Psoas muscle (tissue), 8 donors: ENCODE results near the gene TLE4. TPM values are rescaled to one million over a fixed set of nuclear protein-coding genes. Genes with fewer than 3 reads are reported as not detected.

Experiments
- ATAC-seq, 4 donors: fragments of 200-7000 bp; cut with Tn5 transposase; one replicate each; pipeline ENCODE4 v1.9.1; 2020; ENCODE audit warnings: moderate library complexity in 3 of 4, mild to moderate bottlenecking in 2 of 4
- DNase-seq, 2 donors: peaks; one replicate each; pipeline ENCODE4 v3.0.0-alpha.2; 2020
- H3K27ac ChIP-seq: fragments of 200-600 bp; one replicate; pipeline ENCODE4 v1.8.0; 2022
- H3K27me3 ChIP-seq, 3 donors: fragments of 200-600 bp in 1 of 3; one replicate each; pipeline versions ENCODE4 v1.6.1 to v1.8.0; 2013 to 2022; ENCODE audit warnings: low read length in 2 of 3, mild to moderate bottlenecking in 2 of 3, moderate library complexity in 1 of 3; ENCODE audit not compliant: insufficient read depth in 3 of 3
- H3K36me3 ChIP-seq, 2 donors: fragments of 200-600 bp in 1 of 2; one replicate each; pipeline versions ENCODE4 v1.6.1 to v1.8.0; 2013 to 2022; ENCODE audit warnings: low read depth in 1 of 2, mild to moderate bottlenecking in 1 of 2, moderate library complexity in 1 of 2; ENCODE audit not compliant: insufficient read depth in 1 of 2
- H3K4me1 ChIP-seq: fragments of 200-600 bp; one replicate; pipeline ENCODE4 v1.8.0; 2022
- H3K4me3 ChIP-seq: fragments of 200-600 bp; one replicate; pipeline ENCODE4 v1.8.0; 2022; ENCODE audit warnings: mild to moderate bottlenecking
- H3K9me3 ChIP-seq: fragments of 200-600 bp; one replicate; pipeline ENCODE4 v1.8.0; 2022
- CTCF ChIP-seq: fragments of 200-600 bp; IDR thresholded peaks from one replicate; pipeline ENCODE4 v1.8.0; 2022; ENCODE audit warnings: antibody characterized with exemption
- WGBS, 3 donors: extraction: QIAGEN DNeasy Blood & Tissue Kit; methylation state at CpG; one replicate each; pipeline versions ENCODE4 v1.1.6 to v1.1.7; 2013; 5-methylcytosine and 5-hydroxymethylcytosine counted together
- intact Hi-C, 2 donors: fragments of 100-400 bp; cut with DNase I; formaldehyde crosslinking; loops; one replicate each; pipeline versions ENCODE4 v1.11.0 to v1.14.2; 2022
- polyA plus RNA-seq, 3 donors: library from polyadenylated mRNA; stranded (reverse); fragments of 200-250 nt; gene quantifications; one replicate each; pipeline ENCODE4 v1.2.3, GENCODE V29; 2013
- total RNA-seq, 4 donors: library from RNA; stranded (reverse); fragmentation: NEBNext Ultra II Directional in 2 of 4; extraction: Animal tissue kit (Norgen Biotek cat#: 25700) in 2 of 4; gene quantifications; one replicate each; pipeline versions ENCODE4 v1.2.1 to v1.2.4, GENCODE V29; 2021 to 2023
- donor health status: healthy with polysubstance abuse.
- donor health status: DM: no; HTN: no; CAD: no; lungs with moderate emphysema.
- donor health status: Bipolar disorder and iron deficiency.
- donor health status: healthy.
- donor health status: DM: yes; HTN: yes; CAD: no.
- donor health status: DM: no; HTN: no; CAD: no.
- donor health status: DM: no; HTN: no; CAD: no.
- donor health status: DM: yes; HTN: yes; CAD: no.

Gene TLE4
- total and polyA plus RNA-seq, 7 donors: 5.1 to 51.9 (median 18.5) TPM

DNA sequence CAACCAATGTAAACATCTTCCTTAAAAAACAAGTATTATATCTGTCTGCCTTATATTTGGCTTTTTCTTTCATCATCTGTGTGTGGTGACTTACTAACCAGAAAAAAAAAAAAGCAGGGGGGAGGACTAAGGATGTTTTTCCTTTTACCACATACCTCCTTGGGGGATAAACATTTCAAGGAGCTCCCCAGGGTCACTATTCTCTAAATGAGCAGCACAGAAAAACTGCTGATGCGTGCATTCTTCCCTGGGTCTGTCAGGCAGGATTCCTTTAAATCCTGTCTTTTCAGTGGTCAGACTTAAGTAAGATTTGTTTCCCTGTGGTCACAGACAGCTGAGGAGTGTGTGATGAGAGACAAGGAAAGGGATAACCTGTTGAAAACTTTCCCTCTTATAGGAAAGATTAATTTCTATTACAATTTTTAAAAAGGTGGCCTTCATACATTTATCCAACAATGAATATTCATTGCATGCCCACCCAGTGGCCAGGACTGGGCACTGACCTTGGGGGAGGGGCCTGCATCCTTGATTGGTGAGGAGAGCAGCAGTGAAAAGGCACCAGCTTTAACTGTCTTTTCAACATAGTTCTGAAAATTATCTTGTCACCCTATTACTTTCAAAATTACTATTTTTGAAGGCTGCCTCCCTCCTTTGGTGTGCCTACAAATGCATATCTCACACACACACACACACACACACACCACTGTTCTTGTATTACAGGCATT lies 123.1 kb downstream of the TLE4 start:
- Histone ChIP-seq H3K4me3 (no peak overlapping the region), H3K9me3 (no peaks in the 10 kb centered on the region), H3K4me1 (peaks cover 25% of the 10 kb centered on the region), H3K27ac (no peak overlapping the region), H3K36me3 (no peaks in the 10 kb centered on the region), H3K27me3 (no peaks in the 10 kb centered on the region)
- TF ChIP-seq CTCF: no peak
- WGBS, 3 donors: 61 to 86% (median 73%) methylated on average over 1 of the region's 1 CpG
- intact Hi-C loops: loop anchor here in 1 of 2 donors (5.0 to 10.0 kb wide), 2 partner anchors 83 to 120 kb away; partner anchors contain the start of gene TLE4
- DNase-seq (no peak), ATAC-seq (no peak)

GRCh38 chr9:79695531-79696175 lies 123.9 kb downstream of the TLE4 start:
- Histone ChIP-seq H3K9me3 (no peaks in the 10 kb centered on the region), H3K4me1 (peaks cover 25% of the 10 kb centered on the region), H3K27ac (no peak overlapping the region), H3K27me3 (no peaks in the 10 kb centered on the region), H3K4me3 (no peak overlapping the region), H3K36me3 (no peaks in the 10 kb centered on the region)
- no peak for TF ChIP-seq CTCF
- DNase-seq (no peak), ATAC-seq (no peak)
- 78 to 89% (median 81%) methylated on average over 6 of the region's 6 CpGs for WGBS, 3 donors
- intact Hi-C loops: loop anchor here in 1 of 2 donors (10.0 kb wide), 1 partner anchor 121 kb away; the partner anchor contains the start of gene TLE4

- DNase-seq (no peak), ATAC-seq (no peak)
- H3K9me3 ChIP-seq: no peaks in the 10 kb centered on the region
- H3K27ac ChIP-seq: no peak overlapping the region
- H3K4me1 ChIP-seq: peaks cover 5% of the 10 kb centered on the region
- no peak for TF ChIP-seq CTCF
- 78 to 92% (median 84%) methylated on average over 2 of the region's 2 CpGs for WGBS, 3 donors
- H3K4me3 ChIP-seq: no peak overlapping the region
- intact Hi-C loops: loop anchor here in 1 of 2 donors (10.0 kb wide), 1 partner anchor 124 kb away; the partner anchor contains the start of gene TLE4
- no peaks in the 10 kb centered on the region for H3K27me3 ChIP-seq
- no peaks in the 10 kb centered on the region for H3K36me3 ChIP-seq
Measured at GRCh38 chr9:79698967-79699366, 127.2 kb downstream of the TLE4 start.

GRCh38 chr9:79699479-79699878 lies 127.7 kb downstream of the TLE4 start:
- Histone ChIP-seq H3K36me3 (no peaks in the 10 kb centered on the region), H3K4me1 (no peaks in the 10 kb centered on the region), H3K9me3 (no peaks in the 10 kb centered on the region), H3K27ac (no peak overlapping the region), H3K27me3 (no peaks in the 10 kb centered on the region), H3K4me3 (no peak overlapping the region)
- ATAC-seq (no peak), DNase-seq (no peak)
- WGBS, 3 donors: 61 to 84% (median 68%) methylated on average over 6 of the region's 6 CpGs
- intact Hi-C loops: loop anchor here in 1 of 2 donors (10.0 kb wide), 1 partner anchor 125 kb away; the partner anchor contains the start of gene TLE4
- TF ChIP-seq CTCF: no peak
